ENCODE results near the gene NEDD4. TPM values are rescaled to one million over a fixed set of nuclear protein-coding genes. Genes with fewer than 3 reads are reported as not detected.
"Not testable (repeated sequence)": the region's sequence is repeated elsewhere in the genome, so short reads cannot be mapped to it uniquely, and the experiment has no call there.

The NEDD4 gene
- total RNA-seq, 1 donor from 2014 or later: 33.9 TPM

DNA sequence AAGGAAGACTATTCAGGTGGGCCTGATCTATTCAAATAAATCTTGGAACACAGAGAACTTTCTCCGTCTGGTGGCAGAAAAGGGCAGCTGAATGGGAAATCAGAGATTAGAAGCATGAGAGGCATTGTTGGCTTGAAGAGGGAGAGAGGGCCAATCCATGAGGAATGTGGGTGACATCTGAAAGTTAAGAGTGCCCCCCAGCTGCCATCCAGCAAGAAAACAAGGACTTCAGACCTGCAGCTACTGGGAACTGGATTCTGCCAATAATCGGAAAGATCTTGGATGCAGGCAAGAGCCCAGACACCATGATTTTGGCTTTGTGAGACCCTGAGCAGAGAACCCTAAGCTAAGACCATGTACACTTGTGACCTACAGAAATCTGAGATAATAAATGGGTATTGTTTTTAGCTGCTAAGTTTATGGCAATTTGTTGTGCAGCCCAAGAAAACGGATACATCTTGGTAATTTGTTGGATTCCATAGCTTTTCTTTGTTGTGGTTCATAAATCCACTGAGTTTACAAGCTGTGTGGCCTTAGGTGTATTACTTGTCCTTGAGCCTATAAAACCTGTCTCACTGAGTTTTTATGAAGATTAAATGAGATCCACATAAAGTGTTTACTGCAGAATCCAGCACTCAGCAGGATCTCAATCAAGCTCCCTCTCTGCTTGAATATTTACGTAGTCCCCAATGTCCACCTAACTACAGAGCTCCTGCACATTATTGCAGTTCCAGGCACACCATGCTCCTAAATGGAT is 168.4 kb downstream of the NEDD4 start:
- Mint-ChIP-seq H3K4me3 (ENCODE audit: unreplicated experiment) (no peak overlapping the region), H3K36me3 (ENCODE audit: low read depth, unreplicated experiment) (peaks cover 3% of the 10 kb centered on the region), H3K4me1 (ENCODE audit: unreplicated experiment) (no peaks in the 10 kb centered on the region), H3K27me3 (ENCODE audit: unreplicated experiment) (peaks cover 2% of the 10 kb centered on the region), H3K9me3 (ENCODE audit: unreplicated experiment) (no peaks in the 10 kb centered on the region), H3K27ac (ENCODE audit: unreplicated experiment) (no peak overlapping the region)
- DNase-seq (ENCODE audit: low spot score): no peak
- TF ChIP-seq, protein P1, sequence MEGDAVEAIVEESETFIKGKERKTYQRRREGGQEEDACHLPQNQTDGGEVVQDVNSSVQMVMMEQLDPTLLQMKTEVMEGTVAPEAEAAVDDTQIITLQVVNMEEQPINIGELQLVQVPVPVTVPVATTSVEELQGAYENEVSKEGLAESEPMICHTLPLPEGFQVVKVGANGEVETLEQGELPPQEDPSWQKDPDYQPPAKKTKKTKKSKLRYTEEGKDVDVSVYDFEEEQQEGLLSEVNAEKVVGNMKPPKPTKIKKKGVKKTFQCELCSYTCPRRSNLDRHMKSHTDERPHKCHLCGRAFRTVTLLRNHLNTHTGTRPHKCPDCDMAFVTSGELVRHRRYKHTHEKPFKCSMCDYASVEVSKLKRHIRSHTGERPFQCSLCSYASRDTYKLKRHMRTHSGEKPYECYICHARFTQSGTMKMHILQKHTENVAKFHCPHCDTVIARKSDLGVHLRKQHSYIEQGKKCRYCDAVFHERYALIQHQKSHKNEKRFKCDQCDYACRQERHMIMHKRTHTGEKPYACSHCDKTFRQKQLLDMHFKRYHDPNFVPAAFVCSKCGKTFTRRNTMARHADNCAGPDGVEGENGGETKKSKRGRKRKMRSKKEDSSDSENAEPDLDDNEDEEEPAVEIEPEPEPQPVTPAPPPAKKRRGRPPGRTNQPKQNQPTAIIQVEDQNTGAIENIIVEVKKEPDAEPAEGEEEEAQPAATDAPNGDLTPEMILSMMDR (IDR thresholded peaks at IDR 0.05; ENCODE audit: unreplicated experiment): no peak

DNA sequence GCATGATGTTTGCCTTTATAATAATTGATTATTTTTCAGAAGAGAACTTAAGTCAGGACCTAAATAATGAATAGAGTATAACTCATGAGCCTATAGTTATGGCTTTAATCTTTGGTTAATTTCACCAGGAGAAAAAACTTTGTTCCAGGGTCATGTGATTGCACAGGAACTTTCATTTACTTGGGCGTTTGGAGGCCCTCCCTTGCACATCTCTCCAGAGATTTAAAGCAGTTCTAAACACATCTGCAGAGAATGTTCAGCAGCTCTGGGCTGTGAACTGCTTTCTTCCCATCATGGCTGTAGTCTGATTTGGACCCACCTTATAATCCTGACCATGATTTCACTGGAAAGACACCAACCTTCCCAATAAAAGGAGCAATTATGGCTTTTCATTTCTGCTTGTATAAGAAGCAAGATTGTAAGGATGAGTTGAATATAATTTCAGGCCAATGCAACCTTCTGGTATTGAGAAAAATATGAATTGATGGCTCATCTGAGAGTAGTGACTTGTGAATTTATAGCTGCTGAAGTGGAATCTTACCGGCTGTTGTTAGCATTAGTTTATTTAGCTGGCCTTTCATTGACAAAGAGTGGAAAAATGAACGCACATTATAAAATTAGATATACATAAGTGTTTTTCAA is 169.6 kb downstream of the NEDD4 start:
- Mint-ChIP-seq H3K4me1 (ENCODE audit: unreplicated experiment) (peaks cover 3% of the 10 kb centered on the region), H3K27ac (ENCODE audit: unreplicated experiment) (no peak overlapping the region), H3K27me3 (ENCODE audit: unreplicated experiment) (peaks cover 2% of the 10 kb centered on the region), H3K36me3 (ENCODE audit: low read depth, unreplicated experiment) (no peaks in the 10 kb centered on the region), H3K9me3 (ENCODE audit: unreplicated experiment) (no peaks in the 10 kb centered on the region), H3K4me3 (ENCODE audit: unreplicated experiment) (no peak overlapping the region)
- TF ChIP-seq, protein P1 (IDR thresholded peaks at IDR 0.05; ENCODE audit: unreplicated experiment): no peak
- no peak for DNase-seq (ENCODE audit: low spot score)

GRCh38 chr15:55823191-55823670 is 170.2 kb downstream of the NEDD4 start:
- TF ChIP-seq, protein P1 (IDR thresholded peaks at IDR 0.05; ENCODE audit: unreplicated experiment): no peak
- Mint-ChIP-seq H3K4me1 (ENCODE audit: unreplicated experiment) (peaks cover 3% of the 10 kb centered on the region), H3K27me3 (ENCODE audit: unreplicated experiment) (peaks cover 2% of the 10 kb centered on the region), H3K9me3 (ENCODE audit: unreplicated experiment) (no peaks in the 10 kb centered on the region), H3K27ac (ENCODE audit: unreplicated experiment) (no peak overlapping the region), H3K4me3 (ENCODE audit: unreplicated experiment) (no peak overlapping the region), H3K36me3 (ENCODE audit: low read depth, unreplicated experiment) (no peaks in the 10 kb centered on the region)
- DNase-seq (ENCODE audit: low spot score): no peak

GRCh38 chr15:55821740-55822139 is 171.7 kb downstream of the NEDD4 start:
- H3K27me3 Mint-ChIP-seq (ENCODE audit: unreplicated experiment); H3K4me3 Mint-ChIP-seq (ENCODE audit: unreplicated experiment); H3K27ac Mint-ChIP-seq (ENCODE audit: unreplicated experiment); H3K36me3 Mint-ChIP-seq (ENCODE audit: low read depth, unreplicated experiment); H3K4me1 Mint-ChIP-seq (ENCODE audit: unreplicated experiment); DNase-seq (ENCODE audit: low spot score); H3K9me3 Mint-ChIP-seq (ENCODE audit: unreplicated experiment): not testable (repeated sequence)

DNA sequence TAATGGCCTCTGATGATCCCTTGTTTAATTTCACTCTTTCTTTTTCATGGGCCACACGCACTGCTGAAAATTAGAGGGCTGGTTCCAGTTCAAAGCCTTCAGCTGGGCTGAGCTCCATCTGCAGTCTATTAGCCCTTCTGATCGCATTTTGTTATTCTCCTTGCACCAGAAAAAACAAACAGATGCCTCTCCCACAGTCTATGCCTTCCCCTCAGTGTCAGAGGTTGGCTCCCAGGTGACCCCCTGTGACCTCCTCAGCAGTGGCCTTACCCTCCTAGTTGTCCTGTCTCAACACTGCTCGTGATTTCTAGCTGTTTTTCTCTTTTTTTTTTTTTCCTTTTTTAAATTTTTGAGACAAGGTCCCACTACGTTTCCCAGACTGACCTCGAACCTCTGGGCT is 173.4 kb downstream of the NEDD4 start:
- TF ChIP-seq, protein P1 (IDR thresholded peaks at IDR 0.05; ENCODE audit: unreplicated experiment): no peak
- no peaks in the 10 kb centered on the region for H3K36me3 Mint-ChIP-seq (ENCODE audit: low read depth, unreplicated experiment)
- DNase-seq (ENCODE audit: low spot score): no peak
- H3K9me3 Mint-ChIP-seq (ENCODE audit: unreplicated experiment): no peaks in the 10 kb centered on the region
- H3K4me1 Mint-ChIP-seq (ENCODE audit: unreplicated experiment): peaks cover 15% of the 10 kb centered on the region
- H3K4me3 Mint-ChIP-seq (ENCODE audit: unreplicated experiment): no peak overlapping the region
- H3K27me3 Mint-ChIP-seq (ENCODE audit: unreplicated experiment): peaks cover 2% of the 10 kb centered on the region
- H3K27ac Mint-ChIP-seq (ENCODE audit: unreplicated experiment): no peak overlapping the region

Measured in endothelial cell (in vitro differentiated cells).